Stomach (tissue), 4 donors: ENCODE results near the gene KRTAP10-3.

Source experiments
- EP300 ChIP-seq: sonication (generic); formaldehyde crosslinking; IDR thresholded peaks from one replicate; pipeline ENCODE4 v1.6.1; 2017; ENCODE audit warnings: antibody characterized with exemption
- POLR2A ChIP-seq, 4 donors: fragments of 450-650 bp; IDR thresholded peaks; one replicate each; pipeline ENCODE4 v1.6.1; 2016; ENCODE audit warnings: antibody characterized with exemption in 4 of 4, control low read depth in 2 of 4, mild to moderate bottlenecking in 1 of 4, moderate library complexity in 1 of 4
- POLR2AphosphoS5 ChIP-seq, 3 donors: sonication (generic); formaldehyde crosslinking; IDR thresholded peaks; one replicate each; pipeline ENCODE4 v1.6.1; 2016; ENCODE audit warnings: antibody characterized with exemption in 3 of 3
- TF ChIP-seq, protein P1 (sequence below), 7 experiments: fragments of 450-650 bp in 4 of 7; fragments of 200-600 bp in 3 of 7; sonication (generic) in 3 of 7; IDR thresholded peaks; one replicate each; pipeline ENCODE4 v1.5.1; 2016 to 2019; ENCODE audit warnings: antibody characterized with exemption in 7 of 7, control low read depth in 2 of 7, mild to moderate bottlenecking in 1 of 7

DNA sequence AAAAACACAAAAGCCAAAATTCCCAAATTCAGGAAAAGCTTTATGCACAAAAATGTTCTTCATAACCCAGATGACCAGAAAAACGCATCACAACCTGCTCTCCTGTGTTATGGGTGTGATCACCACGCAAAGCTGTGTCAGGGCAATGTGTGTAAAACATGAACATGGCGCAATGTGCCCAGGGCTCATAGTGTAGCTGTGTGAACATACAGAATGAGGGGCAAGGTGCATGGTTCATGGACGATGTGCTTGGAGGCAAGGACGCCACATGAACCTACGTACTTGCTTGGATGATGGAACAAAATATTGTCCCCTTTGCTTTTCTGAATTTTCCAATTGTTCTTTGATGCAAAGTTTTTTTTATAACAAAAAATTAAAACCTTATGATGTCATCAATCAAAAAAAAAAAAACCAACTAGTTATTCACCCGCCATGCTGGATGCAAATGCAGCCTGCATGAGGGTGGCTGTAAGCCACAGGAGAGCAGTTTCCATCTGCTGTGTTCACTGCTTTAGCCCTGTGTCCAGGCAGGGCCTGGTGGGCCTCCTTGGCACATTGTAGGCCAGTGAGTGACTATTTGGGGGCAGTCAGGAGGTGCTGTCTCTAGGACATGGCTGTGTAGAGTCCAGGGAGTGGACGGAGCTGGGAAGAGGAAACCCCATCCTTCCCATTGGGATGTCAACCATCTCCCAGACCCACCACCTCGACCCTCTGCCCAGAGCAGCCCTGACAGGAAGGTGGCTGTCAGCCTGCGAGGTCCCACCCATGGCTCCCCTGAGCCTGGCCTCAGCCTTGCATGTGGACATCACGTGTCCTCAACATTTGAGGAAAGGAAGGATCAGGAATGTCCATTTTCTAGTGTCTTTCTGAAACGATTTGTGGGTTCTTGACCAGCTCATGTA lies 32.2 kb downstream of the KRTAP10-3 start:
- TF ChIP-seq, protein P1, sequence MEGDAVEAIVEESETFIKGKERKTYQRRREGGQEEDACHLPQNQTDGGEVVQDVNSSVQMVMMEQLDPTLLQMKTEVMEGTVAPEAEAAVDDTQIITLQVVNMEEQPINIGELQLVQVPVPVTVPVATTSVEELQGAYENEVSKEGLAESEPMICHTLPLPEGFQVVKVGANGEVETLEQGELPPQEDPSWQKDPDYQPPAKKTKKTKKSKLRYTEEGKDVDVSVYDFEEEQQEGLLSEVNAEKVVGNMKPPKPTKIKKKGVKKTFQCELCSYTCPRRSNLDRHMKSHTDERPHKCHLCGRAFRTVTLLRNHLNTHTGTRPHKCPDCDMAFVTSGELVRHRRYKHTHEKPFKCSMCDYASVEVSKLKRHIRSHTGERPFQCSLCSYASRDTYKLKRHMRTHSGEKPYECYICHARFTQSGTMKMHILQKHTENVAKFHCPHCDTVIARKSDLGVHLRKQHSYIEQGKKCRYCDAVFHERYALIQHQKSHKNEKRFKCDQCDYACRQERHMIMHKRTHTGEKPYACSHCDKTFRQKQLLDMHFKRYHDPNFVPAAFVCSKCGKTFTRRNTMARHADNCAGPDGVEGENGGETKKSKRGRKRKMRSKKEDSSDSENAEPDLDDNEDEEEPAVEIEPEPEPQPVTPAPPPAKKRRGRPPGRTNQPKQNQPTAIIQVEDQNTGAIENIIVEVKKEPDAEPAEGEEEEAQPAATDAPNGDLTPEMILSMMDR (IDR thresholded peaks at IDR 0.05), result no peak
- TF ChIP-seq POLR2AphosphoS5 (IDR thresholded peaks at IDR 0.05), result no peak
- TF ChIP-seq POLR2A (IDR thresholded peaks at IDR 0.05), result no peak
- no peak for TF ChIP-seq EP300
